Stimulated activated CD4-positive, alpha-beta T cell treated with anti-CD3 and anti-CD28 coated beads, Interleukin-4, amount 100 ng/mL, for 4 hours (primary cell): ENCODE measurements around the gene PTK6.
A peak's percentile ranks its signal among the peaks of the same experiment; 100 is the strongest.

ENCODE experiments used
- DNase-seq, 2 experiments: peaks; one replicate each; pipeline ENCODE4 v3.0.0-alpha.2; 2020

The PTK6 gene

DNA sequence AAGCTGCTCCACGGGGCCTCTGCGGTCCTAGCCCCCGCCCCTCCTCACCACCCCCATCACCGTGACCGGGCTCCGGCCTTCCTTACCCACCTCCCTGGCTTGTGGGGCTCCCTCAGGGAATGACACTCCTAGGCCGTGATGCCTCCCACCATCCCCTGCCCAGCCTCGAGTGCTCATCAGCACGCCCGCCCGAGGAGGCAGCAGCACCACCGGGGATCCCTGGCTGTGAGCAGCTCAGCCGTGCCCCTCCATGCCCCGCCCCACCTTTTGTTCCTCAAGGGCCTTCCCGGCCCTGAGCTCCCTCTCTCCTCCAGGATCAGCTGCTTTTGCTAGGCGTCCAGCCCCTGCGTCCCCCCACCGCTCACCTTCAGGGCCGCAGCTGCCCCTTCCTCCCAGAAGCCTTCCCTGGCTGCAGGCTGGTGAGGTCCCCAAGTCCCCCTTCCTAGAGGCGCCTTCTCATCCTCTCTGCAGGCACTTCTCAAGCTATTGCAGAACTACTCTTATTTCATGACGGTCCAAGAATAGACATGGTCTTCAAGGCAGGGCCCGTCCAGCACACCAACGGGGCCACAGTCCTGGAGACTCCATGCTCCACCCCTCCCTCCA, 19.8 kb upstream of the PTK6 start:
- no peak for DNase-seq

DNA sequence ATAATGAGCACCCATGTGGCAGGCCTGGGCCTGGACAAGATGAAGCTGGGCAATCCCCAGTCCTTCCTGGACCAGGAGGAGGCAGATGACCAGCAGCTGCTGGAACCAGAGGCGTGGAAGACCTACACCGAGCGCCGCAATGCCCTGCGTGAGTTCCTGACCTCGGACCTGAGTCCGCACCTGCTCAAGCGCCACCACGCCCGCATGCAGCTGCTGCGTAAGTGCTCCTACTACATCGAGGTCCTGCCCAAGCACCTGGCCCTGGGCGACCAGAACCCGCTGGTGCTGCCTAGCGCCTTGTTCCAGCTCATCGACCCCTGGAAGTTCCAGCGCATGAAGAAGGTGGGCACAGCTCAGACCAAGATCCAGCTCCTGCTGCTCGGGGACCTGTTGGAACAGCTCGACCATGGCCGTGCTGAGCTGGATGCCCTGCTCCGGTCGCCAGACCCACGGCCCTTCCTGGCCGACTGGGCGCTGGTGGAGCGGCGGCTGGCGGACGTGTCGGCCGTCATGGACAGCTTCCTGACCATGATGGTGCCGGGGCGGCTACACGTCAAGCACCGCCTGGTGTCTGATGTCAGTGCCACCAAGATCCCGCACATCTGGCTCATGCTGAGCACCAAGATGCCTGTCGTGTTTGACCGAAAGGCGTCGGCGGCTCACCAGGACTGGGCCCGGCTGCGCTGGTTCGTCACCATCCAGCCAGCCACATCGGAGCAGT, 18.6 kb upstream of the PTK6 start:
- no peak for DNase-seq

DNA sequence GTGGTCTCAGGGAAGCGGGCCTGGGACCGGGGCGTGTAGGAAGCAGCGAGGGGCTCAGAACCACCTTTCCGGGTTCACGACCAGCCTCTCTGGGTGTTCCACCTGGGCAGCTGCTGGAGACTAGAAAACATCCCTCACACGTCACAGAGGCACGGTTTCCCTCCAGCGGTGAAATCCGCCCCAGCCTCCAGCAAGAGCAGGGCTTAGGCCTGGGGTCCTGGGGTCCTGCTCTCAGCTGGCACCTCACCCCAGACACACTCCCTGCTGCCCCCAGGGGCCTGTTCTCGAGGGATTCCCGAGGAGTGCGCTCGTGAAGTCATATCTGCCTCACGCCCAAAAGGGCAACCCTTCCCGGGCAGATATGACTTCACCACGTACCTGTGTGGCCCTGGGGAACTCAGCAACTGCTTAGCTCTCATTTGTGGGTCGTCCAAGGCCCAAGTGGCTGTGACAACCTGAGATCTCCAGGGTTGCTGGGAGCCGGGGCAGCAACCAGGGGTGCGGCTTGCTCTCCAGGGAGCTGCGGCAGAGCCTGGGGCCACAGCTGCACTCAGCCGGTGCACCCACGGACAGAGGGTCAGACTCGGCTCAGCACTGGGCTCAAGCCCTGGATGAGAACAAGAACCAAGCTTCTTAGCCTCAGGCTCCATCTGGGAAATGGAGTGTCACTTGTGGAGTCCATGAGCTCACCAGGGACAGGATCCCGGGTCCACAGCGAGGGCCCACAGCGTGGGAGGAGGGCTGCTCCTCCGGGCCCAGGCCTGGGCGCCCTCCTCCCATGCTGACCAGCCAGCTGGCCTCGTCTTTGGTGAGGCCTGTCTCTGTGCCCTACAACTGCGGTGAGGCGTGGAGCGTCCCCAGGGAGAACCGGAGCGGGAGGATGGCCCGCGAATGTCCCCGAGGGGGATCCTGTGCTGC, 17.4 kb upstream of the PTK6 start:
- no peak for DNase-seq

DNA sequence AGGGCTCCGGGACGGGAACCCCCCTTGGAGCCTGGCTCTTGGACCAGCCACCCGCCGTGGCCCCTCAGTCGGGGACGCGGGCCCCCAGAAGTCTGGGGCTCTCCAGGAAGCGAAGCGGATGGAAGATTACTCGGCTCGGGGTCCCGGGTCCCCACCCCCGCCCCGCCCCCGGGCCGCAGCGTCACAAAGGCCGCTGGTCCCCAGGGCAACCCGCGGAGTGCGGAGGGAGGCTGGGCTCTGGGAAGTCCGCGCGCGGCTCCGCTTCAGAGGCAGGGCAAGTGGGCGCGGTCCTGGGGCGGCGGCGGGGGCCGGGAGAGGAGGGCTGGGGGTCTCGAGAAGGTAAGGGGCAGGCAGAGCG, 16.7 kb upstream of the PTK6 start, which contains the start of gene FNDC11:
FNDC11 (plus strand) TSS at position 227 of the 358 bp plus-strand sequence. CDS start 1,505 bp downstream, outside the sequence.
- peak; percentile 50 to 61 for DNase-seq

DNA sequence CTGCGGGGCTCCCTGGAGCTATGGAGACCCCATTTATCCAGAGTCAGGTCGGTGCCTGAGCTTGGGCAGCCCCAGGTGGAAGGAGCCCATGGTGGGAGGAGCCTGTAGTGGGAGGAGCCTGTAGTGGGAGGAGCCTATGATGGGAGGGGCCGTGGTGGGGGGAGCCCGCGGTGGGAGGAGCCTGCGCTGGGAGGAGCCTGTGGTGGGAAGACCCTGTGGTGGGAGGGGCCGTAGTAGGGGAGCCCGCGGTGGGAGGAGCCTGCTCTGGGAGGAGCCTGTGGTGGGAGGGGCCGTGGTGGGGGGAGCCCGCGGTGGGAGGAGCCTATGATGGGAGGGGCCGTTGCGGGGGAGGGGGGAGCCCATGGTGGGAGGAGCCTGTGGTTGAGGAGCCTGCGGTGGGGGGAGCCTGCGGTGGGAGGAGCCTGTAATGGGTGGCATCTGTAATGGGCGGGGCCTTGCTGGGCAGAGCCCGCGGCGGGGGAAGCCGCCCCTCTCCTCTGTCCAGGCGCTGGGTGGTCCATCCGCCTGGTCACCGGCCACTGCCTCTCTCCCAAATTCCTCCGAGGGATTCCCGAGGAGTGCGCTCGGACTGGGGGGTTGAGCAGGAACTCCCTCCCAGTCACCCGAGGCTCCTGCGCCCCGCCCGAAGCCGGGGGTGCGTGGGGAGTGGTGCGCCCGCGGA, 16.2 kb upstream of the PTK6 start:
- DNase-seq = peak; percentile 82 to 85

DNA sequence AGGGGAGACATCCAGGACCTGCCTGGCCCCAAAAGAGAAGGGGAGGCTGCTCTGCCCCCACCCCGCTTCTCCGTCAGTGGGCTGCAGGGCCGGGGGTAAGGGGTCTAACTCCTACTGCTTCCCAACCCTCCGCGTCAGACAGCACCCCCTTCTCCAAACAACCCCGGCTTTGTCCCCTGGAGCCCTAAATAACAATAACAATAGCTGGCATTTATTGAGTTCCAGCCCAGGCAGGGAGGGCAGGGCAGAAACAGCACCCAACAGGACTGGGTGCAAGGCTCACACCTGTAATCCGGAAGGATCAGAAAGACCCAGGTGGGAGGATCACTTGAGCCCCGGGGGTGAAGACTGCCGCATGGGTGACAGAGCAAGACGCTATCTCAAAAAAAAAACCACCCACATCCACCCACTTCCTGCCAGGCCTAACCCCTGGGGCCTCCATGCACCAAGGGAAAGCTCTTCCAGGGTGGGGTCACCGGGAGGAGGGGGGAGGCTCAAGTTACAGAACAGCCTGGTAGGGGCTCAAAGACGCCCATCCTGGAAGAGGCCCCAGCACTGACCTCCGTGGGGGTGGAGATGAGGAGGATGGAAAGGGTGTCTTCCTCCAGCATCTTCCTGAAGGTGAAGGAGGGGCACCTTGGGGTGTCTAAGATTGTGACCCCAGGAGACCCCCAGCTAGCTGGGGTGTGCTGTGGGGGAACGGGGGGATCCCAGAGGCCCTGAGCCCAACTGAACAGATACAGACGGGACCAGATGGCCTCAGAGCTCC, 15.5 kb upstream of the PTK6 start:
- peak in 1 of 2 experiments; percentile 55 for DNase-seq

DNA sequence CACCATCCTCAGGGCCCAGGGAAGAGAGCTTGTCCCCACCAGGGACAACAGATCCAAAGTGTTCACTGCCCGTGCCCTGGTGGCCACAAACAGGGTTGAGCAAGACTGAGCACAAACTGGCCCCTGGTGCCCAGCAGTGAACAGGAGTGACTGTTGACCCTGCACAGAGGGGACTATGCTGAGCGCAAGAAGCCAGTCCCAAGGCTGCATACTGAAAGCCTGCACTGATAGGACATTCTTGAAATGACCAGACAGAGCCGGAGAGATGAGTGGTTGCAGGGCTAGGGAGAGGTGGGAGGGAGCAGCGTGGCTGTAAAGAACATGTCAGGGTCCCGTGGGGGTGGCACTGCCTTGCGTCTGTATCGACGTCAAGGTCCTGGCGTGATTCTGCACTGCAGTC, 13.9 kb upstream of the PTK6 start:
- no peak for DNase-seq

DNA sequence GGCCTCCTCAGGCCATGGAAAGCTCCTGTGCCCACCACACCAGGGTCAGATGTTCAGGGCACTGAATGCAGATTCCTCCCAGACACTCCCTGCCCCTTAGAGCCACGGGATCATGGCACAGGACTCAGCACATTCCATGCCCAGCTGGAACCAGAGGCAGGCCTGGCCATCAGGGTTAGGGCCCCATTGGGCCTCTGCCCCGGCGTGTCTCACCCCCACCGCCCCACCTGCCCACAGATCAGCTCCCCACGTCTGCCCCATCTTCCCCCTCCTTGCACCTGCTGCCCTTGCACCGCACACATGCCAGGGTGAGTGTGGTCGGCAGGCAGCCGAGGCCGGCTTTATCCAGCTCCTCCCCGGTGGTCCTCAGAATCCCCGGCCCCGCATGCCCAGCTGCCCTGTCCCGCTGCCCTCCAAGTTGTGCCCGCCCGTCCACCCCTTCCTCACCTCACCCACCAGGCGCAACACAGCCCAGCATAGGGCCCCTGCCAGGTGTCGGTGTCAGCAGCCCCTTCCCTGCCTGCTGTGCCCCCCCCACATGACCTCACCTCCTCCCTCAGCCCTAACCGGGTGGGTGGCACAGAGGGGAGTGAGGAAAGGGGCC, 12.6 kb upstream of the PTK6 start:
- no peak for DNase-seq

DNA sequence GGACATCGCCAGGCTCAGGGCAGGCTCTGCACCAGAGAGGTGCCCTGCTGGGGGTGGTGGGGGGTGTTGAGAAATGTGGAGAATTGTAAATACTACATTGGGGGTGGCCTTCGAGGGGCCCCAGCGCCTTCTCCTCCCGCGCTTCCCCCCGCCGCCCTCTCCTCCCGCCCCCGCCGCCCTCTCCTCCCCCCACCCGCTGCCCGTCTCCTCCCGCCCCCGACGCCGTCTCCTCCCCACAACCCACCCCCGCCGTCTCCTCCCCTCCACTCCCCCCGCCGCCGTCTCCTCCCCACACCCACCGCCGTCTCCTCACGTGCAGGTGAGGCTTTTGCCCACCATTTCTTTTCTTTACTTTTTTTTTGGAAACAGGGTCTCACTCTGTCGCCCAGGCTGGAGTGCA, 11.8 kb upstream of the PTK6 start:
- no peak for DNase-seq

DNA sequence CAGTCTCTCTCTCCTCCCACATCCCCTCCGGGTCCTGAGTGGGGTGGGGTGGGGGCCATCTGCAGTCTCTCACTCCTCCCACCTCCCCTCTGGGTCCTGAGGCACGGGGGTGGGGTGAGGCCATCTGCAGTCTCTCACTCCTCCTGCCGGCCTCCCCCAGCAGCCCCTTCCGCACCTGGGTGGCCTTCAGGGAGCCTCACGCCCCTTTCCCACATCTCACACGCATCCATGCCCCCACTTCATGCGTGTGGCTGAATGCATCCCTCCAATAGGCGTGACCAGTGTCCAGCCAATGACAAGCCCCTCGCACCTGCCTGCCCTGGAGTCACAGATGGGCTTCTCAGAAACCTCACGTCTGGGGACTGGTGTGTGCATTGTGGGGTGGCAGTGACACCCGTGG, 11.4 kb upstream of the PTK6 start:
- DNase-seq = no peak

DNA sequence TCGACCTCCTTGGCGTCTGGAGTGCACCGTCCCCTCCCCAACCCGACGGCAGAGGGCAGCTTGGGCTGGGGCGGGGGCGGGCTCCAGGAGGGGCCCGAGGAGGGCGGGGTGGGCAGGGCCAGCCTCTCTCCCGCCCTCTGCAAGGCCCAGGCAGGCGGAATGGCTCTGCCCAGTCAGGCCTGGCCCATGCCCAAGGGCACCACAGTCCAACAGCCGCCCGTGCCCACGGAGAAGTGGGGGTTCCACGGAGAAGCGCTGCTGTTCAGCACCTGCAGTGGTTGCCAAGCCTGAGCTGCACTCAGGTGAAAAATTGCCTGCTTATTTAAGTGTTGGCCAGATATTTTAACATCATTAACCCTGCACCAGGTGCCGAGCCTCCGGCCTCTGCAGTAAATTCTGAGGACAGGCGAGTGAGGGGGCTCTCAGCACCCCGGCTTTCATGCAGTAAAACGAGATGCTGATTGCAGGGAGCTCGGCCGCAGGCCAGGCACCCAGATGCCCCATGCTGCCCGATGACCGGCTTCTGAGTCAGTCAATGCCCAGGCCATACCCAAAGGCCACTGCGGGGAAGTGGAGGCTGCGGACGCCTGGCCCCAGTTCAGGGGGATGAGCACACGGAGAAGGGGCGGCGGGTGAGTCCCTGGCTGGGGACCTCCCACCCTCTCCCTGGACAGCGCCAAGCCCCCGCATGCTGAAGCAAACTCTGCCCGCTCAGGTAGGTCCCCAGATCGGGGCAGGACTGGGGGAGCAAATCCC, 10.7 kb upstream of the PTK6 start, which contains the start of gene SRMS:
SRMS (minus strand) TSS at position 25 of the 756 bp plus-strand sequence. CDS start 286 bp downstream, outside the sequence.
- no peak for DNase-seq

DNA sequence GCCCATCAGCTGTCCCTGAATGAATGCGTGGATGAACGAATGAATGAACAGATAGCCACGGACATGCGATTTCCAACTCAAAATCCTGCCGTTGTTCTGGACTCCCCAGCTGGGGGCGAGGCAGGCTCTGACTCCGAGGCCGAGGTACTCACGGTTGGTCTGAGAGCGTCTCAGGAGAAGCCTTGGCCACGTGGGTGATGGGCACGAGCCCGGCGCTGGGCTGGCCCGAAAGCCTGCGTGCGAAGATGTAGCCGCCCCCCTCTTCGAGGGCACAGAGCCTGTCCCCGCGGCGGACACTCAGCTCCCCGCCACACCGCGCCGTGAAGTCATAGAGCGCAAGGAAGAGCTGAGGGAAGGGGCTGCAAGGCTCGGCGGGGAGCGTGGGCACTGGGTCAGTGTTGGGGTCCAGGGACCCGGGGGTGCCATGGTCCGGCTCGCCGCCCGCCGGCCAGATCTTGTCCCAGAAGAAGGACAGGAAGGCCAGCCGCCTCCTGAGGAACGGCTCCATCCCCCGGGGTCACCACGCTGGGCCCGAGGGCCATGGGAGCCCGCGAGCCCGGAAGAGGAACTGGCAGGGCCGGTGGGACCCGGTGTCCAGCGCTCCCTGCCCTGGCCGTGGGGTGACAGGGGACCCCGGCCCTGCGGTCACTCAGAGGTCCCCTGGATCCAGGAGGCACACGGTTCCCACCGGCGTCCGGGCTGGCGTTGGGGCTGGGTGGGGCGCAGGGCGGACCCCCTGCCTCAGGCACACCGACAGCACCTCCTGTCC, 10.0 kb upstream of the PTK6 start:
- no peak for DNase-seq

DNA sequence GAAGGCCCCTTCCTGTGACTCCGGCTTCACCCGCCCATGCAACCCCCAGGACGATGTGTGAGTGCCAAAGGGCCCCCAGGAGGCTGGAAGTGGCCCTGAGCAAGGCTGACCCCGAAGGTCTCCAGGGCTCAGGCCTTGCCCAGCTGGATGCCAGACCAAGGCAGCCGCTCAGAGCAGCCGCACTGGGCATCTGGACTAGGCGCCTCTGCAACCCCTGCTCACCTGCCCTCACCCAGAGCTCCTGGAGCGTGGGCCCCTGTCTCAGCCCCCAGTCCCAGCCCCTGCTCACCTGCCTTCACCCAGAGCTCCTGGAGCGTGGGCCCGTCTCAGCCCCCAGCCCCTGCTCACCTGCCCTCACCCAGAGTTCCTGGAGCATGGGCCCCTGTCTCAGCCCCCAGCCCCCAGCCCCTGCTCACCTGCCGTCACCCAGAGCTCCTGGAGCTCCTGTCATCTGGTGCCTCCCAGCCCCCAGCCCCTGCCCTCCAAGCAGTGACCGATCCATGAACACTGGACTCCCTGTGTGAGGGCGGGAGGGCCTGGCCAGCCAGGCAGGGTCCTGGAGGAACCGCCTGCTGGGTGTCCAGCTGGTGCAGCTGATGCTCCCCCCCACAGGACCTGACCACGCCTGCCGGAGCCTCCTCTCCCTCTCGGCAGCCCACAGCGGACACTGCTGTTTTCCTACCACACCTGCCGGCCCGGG, 9.2 kb upstream of the PTK6 start:
- no peak for DNase-seq

DNA sequence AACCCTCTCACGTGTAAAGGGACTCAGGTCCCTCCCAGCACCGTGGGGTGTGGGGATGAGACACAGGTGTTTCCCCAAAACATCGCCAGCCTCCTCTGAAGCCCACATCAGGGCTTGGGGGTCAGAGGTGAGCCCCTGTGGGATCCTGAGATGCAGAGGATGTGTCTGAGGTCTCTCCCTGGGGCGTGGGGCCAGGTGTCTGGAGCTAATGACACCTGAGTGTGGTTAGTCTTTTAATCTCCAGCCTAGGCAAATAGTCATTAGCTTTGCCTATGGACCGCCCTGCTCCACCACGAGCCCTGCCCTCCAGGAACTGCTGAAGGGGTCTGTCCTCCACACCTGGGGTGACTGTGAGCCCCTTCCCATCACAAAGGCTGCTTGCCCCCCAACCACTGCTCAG, 8.6 kb upstream of the PTK6 start:
- no peak for DNase-seq

DNA sequence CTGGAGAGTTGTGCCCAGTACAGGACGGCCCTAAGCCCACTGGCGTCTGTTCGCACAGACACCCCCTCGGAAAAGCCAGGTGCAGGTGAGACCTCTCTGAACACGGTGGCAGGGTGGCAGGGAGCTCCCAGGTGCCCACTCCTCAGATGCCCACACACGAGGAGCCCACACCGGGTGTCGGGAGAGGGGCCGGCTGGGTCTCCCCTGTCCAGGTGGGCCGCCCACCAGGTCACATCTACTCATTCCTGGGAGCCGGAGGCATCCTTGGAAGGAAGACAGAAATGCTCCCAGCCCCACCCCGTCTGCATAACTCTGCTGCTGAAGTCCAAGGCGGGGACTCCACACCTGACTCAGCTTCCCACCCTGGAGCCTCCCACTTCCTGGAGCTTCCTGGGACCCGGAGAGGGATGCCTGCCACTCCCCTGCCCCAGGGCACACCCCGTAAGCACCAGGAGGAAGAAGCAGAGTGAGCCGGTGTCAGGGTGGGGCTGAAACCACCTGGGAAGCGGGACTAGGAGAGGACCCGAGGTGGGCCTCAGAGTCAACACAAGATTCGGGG, 7.9 kb upstream of the PTK6 start:
- DNase-seq = no peak

DNA sequence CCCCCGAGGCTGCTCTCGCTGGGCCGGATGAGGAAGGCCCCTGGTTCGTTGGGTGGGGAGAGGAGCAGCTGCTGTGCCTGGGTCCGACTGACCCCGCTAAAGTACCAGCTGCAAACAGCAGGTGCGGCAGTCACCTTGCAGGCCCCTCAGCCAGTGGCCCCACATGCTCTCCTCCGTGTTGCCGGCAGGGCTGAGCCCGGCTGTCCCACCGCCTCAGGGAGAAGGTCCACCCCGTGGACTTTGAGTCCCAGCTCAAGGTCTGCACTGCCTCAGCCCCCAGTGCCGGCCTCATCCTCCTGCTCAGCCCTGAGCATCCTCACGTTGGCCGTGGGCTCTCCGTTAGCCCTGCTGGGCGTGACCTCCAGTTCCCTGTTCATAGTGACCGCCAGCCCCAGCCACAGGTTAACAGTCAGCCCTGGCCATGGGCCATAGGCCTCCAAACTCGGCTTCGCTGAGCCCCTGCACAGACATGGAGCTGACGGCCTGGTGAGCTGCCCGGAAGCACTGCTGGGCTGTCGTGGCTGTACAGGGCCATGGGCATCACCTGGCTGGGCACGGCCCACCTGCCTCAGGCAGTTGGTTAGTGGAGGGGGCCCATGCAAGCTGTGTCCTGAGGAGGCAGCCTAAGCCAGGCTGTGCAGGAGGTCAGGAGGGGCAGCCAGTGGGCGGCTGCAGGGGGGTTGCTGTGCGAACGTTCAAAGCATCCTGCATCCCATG, 7.2 kb upstream of the PTK6 start:
- DNase-seq = no peak

DNA sequence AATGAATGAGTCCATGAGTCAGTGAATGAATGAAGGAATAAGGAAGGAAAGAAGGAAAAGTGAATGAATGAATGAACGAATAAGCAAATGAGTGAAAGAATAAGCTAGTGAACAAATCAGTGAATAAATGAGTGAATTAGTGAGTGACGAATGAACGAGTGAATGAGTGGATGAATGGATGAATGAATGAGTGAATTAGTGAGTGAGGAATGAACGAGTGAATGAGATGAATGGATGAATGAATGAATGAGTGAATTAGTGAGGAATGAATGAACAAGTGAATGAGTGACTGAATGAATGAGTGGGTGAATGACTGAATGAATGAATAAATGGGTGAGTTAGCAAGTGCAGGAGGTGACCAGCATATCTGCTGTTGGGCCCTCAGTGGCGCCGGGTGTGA, 6.6 kb upstream of the PTK6 start:
- no peak for DNase-seq

DNA sequence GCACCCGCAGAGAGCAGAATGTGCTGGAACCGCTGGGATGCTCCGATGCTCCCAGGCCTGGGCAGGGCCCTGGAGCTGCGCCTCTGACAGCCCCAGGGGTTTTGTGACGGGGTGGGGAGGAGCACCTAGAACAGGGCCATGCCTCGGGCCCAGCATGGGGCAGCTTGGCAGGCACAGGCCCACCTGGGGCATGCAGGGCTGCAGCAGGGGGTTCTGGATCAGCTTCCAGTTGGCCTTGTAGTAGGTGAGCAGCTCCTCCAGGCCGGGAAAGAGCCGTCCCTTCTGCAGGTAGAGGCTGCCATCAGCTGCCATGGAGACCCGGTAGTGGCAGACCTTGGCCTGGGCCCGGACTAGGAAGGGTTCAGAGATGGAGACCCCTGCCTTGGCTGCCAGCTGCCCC, 6.0 kb upstream of the PTK6 start:
- no peak for DNase-seq

DNA sequence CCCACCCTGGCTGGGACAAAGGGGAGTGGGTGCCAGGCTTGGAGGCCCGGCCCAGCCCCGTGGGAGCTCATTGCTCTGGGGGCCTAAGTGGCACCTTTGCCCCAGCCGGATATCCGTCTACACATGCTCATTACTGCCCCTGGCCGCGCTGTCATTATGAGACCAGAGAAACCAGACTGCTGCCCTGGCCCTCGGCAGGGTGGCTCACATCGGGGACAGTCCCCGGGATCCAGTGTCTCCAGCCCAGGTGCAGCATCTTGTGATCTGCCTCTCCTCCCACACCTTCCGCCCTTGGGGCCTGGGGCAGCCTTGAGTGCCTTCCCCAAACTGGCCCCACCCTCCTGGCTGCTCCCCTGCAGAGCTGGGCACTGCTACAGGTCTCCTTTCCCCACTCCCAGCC, 5.5 kb upstream of the PTK6 start:
- no peak for DNase-seq
